Lung (tissue), 12 donors: ENCODE measurements around the gene TYMP. TPM values are rescaled to one million over a fixed set of nuclear protein-coding genes. Genes with fewer than 3 reads are reported as not detected.
"Not testable (repeated sequence)": the region's sequence is repeated elsewhere in the genome, so short reads cannot be mapped to it uniquely, and the experiment has no call there.

Source experiments
- ATAC-seq: fragments of 200-7000 bp; cut with Tn5 transposase; one replicate; pipeline ENCODE4 v1.9.1; 2020; ENCODE audit warnings: moderate number of reproducible peaks; ENCODE audit not compliant: insufficient read depth, low FRiP score
- DNase-seq, 3 donors: peaks; one replicate each; pipeline ENCODE4 v3.0.0-alpha.2; 2013 to 2017
- H3K27ac ChIP-seq, 2 donors: one replicate each; pipeline ENCODE4 v1.5.1; 2013; ENCODE audit warnings: mild to moderate bottlenecking in 2 of 2, moderate library complexity in 2 of 2, control low read depth in 1 of 2, inconsistent platforms in 1 of 2, low read depth in 1 of 2, low read length in 1 of 2
- H3K27me3 ChIP-seq, 3 donors: one replicate each; pipeline ENCODE4 v1.5.1; 2013; ENCODE audit warnings: low read length in 2 of 3; ENCODE audit not compliant: control insufficient read depth in 3 of 3, insufficient read depth in 3 of 3
- H3K36me3 ChIP-seq, 4 donors: one replicate each; pipeline ENCODE4 v1.5.1; 2013; ENCODE audit warnings: low read length in 4 of 4, mild to moderate bottlenecking in 1 of 4, moderate library complexity in 1 of 4; ENCODE audit not compliant: control insufficient read depth in 4 of 4, insufficient read depth in 4 of 4
- H3K4me1 ChIP-seq, 5 donors: one replicate each; pipeline ENCODE4 v1.5.1; 2013; ENCODE audit warnings: low read length in 5 of 5, mild to moderate bottlenecking in 2 of 5, moderate library complexity in 1 of 5; ENCODE audit not compliant: control insufficient read depth in 5 of 5, insufficient read depth in 5 of 5
- H3K4me3 ChIP-seq: one replicate; pipeline ENCODE4 v1.5.1; 2013; ENCODE audit warnings: mild to moderate bottlenecking, control low read depth, moderate library complexity
- H3K9ac ChIP-seq, 2 donors: one replicate each; pipeline ENCODE4 v1.5.1; 2013; ENCODE audit warnings: low read length in 2 of 2, control low read depth in 1 of 2; ENCODE audit not compliant: insufficient read depth in 1 of 2
- H3K9me3 ChIP-seq, 4 donors: one replicate each; pipeline ENCODE4 v1.5.1; 2013; ENCODE audit warnings: low read length in 3 of 4, mild to moderate bottlenecking in 1 of 4, moderate library complexity in 1 of 4; ENCODE audit not compliant: control insufficient read depth in 4 of 4, insufficient read depth in 3 of 4
- WGBS, 2 donors: extraction: QIAGEN DNeasy Blood & Tissue Kit; methylation state at CpG; one replicate each; pipeline ENCODE4 v1.1.7; 2013; 5-methylcytosine and 5-hydroxymethylcytosine counted together
- polyA plus RNA-seq, 2 donors: library from polyadenylated mRNA; stranded (reverse); fragments of 200-250 nt; gene quantifications; one replicate each; pipeline ENCODE4 v1.2.1, GENCODE V29; 2013
- total RNA-seq, 2 donors: library from RNA; depleted of rRNA in 1 of 2; stranded (reverse); fragments of >200 nt in 1 of 2; gene quantifications; one replicate each; pipeline ENCODE4 v1.2.1, GENCODE V29; 2014 to 2021
- TF ChIP-seq, protein P1 (sequence below): IDR thresholded peaks from 2 replicates; pipeline ENCODE4 v1.5.1; 2012; ENCODE audit warnings: mild to moderate bottlenecking; ENCODE audit errors: control extremely low read depth, extremely low read depth
- donor health status: control.
- donor health status: control.
- donor health status: Bipolar disorder and iron deficiency.
- donor health status: healthy.
- donor health status: DM: yes; HTN: yes; CAD: no.

Gene TYMP
- total and polyA plus RNA-seq, 4 donors: 52.7 to 641 (median 233) TPM

DNA sequence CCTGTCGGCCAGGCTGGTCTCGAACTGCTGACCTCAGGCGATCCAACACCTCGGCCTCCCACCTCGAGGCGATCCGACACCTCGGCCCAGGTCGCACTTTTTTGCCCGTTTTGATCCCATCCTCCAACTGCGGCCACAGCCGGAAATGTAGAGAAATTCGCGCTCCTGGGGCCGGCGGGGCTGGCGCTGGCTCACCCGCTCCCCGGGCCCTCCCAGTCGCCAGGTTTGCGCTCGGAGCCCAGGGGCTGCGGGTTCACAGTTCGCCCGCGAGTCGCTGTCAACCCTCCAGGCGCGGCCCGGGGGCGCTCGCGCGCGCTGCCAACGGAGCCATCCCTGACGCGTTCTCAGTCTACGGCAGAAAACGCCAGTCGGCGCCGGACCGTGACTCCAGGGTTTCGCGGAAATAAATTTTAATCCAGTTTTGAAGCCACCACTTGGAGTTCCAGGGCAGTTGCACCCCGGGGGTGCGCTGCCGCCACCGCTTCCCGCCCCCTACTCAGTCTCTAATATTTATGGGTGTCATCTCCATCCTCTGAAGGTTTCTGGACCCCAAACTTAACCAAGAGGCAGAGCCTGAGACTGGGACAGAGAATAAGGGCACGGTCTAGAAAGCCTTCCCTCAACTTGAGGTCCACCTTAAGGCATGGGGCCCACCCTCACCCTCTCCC lies 14.4 kb upstream of the TYMP start:
- H3K9ac ChIP-seq: no peak overlapping the region

DNA sequence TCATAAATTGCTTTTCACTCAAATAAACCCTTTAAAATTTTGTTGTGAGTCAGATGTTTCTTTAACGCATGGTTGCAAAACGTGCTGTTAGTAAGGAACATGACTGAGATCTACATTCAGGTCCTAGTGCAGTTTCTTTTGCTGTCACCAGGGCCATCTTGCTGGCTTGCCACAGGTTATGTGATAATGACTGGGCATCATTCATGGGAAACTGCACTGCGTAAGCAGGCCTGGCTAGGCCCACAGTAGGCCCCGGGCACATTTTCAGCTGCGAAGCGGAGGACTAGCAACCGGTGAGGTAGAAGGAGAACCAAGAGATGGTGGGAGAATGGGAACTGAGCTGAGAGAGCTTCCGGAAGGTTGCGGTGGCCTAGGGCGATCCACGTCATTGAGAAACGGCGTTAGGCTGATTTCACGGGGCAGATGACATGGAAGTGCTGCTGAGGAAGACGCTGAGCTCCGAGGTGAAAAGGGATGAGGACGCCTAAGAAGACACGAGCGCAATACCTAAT lies 12.7 kb upstream of the TYMP start:
- Histone ChIP-seq H3K27me3 (peaks cover 0 to 22% (median 21%) of the 10 kb centered on the region in 3 donors), H3K36me3 (no peaks in the 10 kb centered on the region), H3K9ac (no peak overlapping the region), H3K4me3 (no peak overlapping the region), H3K9me3 (no peaks in the 10 kb centered on the region), H3K27ac (peak overlapping the region in 1 of 2 donors; percentile 48), H3K4me1 (peaks cover 0 to 14% (median 2%) of the 10 kb centered on the region in 5 donors)
- TF ChIP-seq, protein P1, sequence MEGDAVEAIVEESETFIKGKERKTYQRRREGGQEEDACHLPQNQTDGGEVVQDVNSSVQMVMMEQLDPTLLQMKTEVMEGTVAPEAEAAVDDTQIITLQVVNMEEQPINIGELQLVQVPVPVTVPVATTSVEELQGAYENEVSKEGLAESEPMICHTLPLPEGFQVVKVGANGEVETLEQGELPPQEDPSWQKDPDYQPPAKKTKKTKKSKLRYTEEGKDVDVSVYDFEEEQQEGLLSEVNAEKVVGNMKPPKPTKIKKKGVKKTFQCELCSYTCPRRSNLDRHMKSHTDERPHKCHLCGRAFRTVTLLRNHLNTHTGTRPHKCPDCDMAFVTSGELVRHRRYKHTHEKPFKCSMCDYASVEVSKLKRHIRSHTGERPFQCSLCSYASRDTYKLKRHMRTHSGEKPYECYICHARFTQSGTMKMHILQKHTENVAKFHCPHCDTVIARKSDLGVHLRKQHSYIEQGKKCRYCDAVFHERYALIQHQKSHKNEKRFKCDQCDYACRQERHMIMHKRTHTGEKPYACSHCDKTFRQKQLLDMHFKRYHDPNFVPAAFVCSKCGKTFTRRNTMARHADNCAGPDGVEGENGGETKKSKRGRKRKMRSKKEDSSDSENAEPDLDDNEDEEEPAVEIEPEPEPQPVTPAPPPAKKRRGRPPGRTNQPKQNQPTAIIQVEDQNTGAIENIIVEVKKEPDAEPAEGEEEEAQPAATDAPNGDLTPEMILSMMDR: no peak
- ATAC-seq: peak; percentile 2
- 39 to 76% methylated on average over 19 of the region's 19 CpGs for WGBS, 2 donors
- no peak for DNase-seq

More for the DNA sequence above, 14.4 kb upstream of the TYMP start:
- DNase-seq (peak; percentile 62 to 81 (median 77)), ATAC-seq (no peak)
- Histone ChIP-seq H3K9me3 (no peaks in the 10 kb centered on the region), H3K4me1 (peaks cover 0 to 20% (median 2%) of the 10 kb centered on the region in 5 donors), H3K27ac (peak overlapping the region in 1 of 2 donors; percentile 78), H3K4me3 (no peak overlapping the region), H3K36me3 (no peaks in the 10 kb centered on the region), H3K27me3 (peaks cover 4 to 32% (median 22%) of the 10 kb centered on the region in 3 donors)
- TF ChIP-seq, protein P1: peak; percentile 50
- WGBS, 2 donors: 3 to 4% methylated on average over 52 of the region's 52 CpGs

DNA sequence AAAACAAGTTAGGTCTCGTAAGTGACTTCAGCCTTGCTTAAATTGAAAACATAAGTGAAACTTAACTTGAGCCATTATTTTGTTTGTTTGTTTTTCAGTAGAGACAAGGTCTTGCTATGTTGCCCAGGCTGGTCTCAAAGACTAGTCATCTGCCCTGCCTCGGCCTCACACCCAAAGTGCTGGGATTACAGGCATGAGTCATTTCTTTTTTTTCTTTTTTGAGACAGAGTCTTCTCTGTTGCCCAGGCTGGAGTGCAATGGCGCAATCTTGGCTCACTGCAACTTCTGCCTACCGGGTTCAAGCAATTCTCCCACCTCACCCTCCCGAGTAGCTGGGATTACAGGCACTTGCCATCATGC lies 11.8 kb upstream of the TYMP start:
- Histone ChIP-seq H3K4me1 (peaks cover 0 to 14% (median 2%) of the 10 kb centered on the region in 5 donors), H3K27ac (peak overlapping the region in 1 of 2 donors; percentile 87), H3K27me3 (peaks cover 0 to 22% (median 21%) of the 10 kb centered on the region in 3 donors)
- H3K9ac ChIP-seq, H3K36me3 ChIP-seq, H3K4me3 ChIP-seq, DNase-seq, H3K9me3 ChIP-seq: not testable (repeated sequence)
- peak; percentile 22 for ATAC-seq
- WGBS, 2 donors: 28 to 46% methylated on average over 5 of the region's 5 CpGs

DNA sequence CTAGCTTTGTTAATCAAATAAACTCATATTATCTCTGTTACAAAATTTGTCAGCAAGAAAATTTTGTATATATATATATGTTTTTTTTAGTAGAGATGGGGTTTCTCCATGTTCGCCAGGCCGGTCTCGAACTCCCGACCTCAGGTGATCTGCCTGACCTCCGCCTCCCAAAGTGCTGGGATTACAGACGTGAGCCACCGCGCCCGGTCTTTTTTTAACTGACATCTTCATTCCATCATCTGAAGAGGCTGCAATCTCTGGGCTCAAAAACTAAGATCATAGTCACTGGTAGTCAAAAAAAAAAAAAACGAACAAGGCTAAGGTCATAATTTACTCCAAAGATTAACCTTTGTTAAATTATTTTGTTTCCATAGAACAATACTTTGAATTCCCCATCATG lies 10.6 kb upstream of the TYMP start:
- peaks cover 0 to 14% (median 2%) of the 10 kb centered on the region in 5 donors for H3K4me1 ChIP-seq
- WGBS, 2 donors: 72 to 75% methylated on average over 10 of the region's 10 CpGs
- H3K27ac ChIP-seq: no peak overlapping the region
- DNase-seq (no peak), ATAC-seq (no peak)
- H3K9ac ChIP-seq: no peak overlapping the region
- H3K4me3 ChIP-seq: no peak overlapping the region
- TF ChIP-seq, protein P1: no peak
- H3K36me3 ChIP-seq: no peaks in the 10 kb centered on the region
- H3K27me3 ChIP-seq: peaks cover 0 to 19% (median 9%) of the 10 kb centered on the region in 3 donors
- H3K9me3 ChIP-seq: no peaks in the 10 kb centered on the region
